Peyer's patch (tissue), 4 donors: Measurements from ENCODE around the gene LHCGR.

Source experiments
- CTCF ChIP-seq, 6 experiments: fragments of 450-650 bp in 4 of 6; fragments of 200-600 bp in 2 of 6; sonication (generic) in 1 of 6; IDR thresholded peaks; one replicate each; pipeline ENCODE4 v1.5.1; 2017 to 2019; ENCODE audit warnings: antibody characterized with exemption in 6 of 6, mild to moderate bottlenecking in 3 of 6, moderate library complexity in 1 of 6
- POLR2A ChIP-seq, 2 donors: fragments of 450-650 bp; IDR thresholded peaks; one replicate each; pipeline ENCODE4 v1.5.1; 2017; ENCODE audit warnings: antibody characterized with exemption in 2 of 2, mild to moderate bottlenecking in 2 of 2, moderate library complexity in 2 of 2

- no peak for TF ChIP-seq POLR2A (IDR thresholded peaks at IDR 0.05)
- TF ChIP-seq CTCF (IDR thresholded peaks at IDR 0.05), result no peak
These were observed 61.9 kb downstream of the LHCGR start for GRCh38 chr2:48693645-48694044.
